H1 (cell line): Measurements from ENCODE around the gene VWA3B. TPM values are rescaled to one million over a fixed set of nuclear protein-coding genes. Genes with fewer than 3 reads are reported as not detected.

ENCODE experiments used
- CTCF ChIA-PET: fragments of 300-600 bp; sonication (Branson Sonifier 250); formaldehyde crosslinking; loops from one replicate; lab custom pipeline; 2021; ENCODE audit not compliant: partially characterized antibody; lab: Charles Lee
- POLR2A ChIA-PET: fragments of 300-600 bp; sonication (Branson Sonifier 250); formaldehyde crosslinking; loops from one replicate; lab custom pipeline; 2021; ENCODE audit warnings: inconsistent platforms; ENCODE audit not compliant: partially characterized antibody; lab: Charles Lee
- DNase-seq, 2 experiments: peaks; one replicate each; pipeline versions ENCODE4 v3.0.0 to v3.0.0-alpha.2; 2010 to 2022; ENCODE audit warnings: low spot score in 2 of 2, low read depth in 1 of 2, mixed read lengths in 1 of 2
- FAIRE-seq: peaks from 2 replicates; lab custom pipeline; 2011; peaks lifted over from hg19 to GRCh38; lab: Jason Lieb, UNC
- H2AFZ ChIP-seq: 2 replicates; pipeline ENCODE4 v1.8.1; 2012; ENCODE audit warnings: low read length, inconsistent platforms
- H2AK5ac ChIP-seq: 2 replicates; pipeline ENCODE4 v1.6.1; 2013; ENCODE audit warnings: low read depth, low read length
- H2BK120ac ChIP-seq: replicated peaks from 2 replicates; pipeline ENCODE3; 2013; ENCODE audit warnings: low read depth, low read length, inconsistent platforms
- H2BK12ac ChIP-seq: 2 replicates; pipeline ENCODE4 v1.6.1; 2013; ENCODE audit warnings: low read depth, low read length
- H2BK15ac ChIP-seq: 2 replicates; pipeline ENCODE4 v1.6.1; 2013; ENCODE audit warnings: low read length
- H2BK20ac ChIP-seq: 2 replicates; pipeline ENCODE4 v1.6.1; 2013; ENCODE audit warnings: low read length
- H2BK5ac ChIP-seq: 2 replicates; pipeline ENCODE4 v1.6.1; 2013; ENCODE audit warnings: low read depth, low read length
- H3K14ac ChIP-seq: 2 replicates; pipeline ENCODE4 v1.6.1; 2013; ENCODE audit warnings: inconsistent platforms; ENCODE audit not compliant: insufficient read length
- H3K18ac ChIP-seq: 2 replicates; pipeline ENCODE4 v1.6.1; 2013; ENCODE audit warnings: low read length; ENCODE audit errors: extremely low read depth
- H3K23ac ChIP-seq: 2 replicates; pipeline ENCODE4 v1.6.1; 2013; ENCODE audit warnings: inconsistent platforms; ENCODE audit not compliant: insufficient read length
- H3K23me2 ChIP-seq: 2 replicates; pipeline ENCODE4 v1.6.1; 2013; ENCODE audit warnings: low read depth, low read length
- H3K27ac ChIP-seq: 2 replicates; pipeline ENCODE4 v1.6.1; 2011; ENCODE audit warnings: low read depth, low read length, inconsistent platforms
- H3K27me3 ChIP-seq, 4 experiments: replicated peaks in 1 of 4; 1 replicate in 1 of 4; 2 replicates in 3 of 4; pipeline versions ENCODE4 v1.6.1 to v1.8.1; 2011 to 2013; ENCODE audit warnings: low read length in 3 of 4, mild to moderate bottlenecking in 3 of 4, inconsistent platforms in 2 of 4, mixed read lengths in 2 of 4, moderate library complexity in 1 of 4; ENCODE audit not compliant: control insufficient read depth in 3 of 4, insufficient read depth in 3 of 4; ENCODE audit errors: extremely low read depth in 1 of 4
- H3K36me3 ChIP-seq, 4 experiments: 2 replicates each; pipeline versions ENCODE4 v1.6.1 to v1.8.1; 2011 to 2013; ENCODE audit warnings: mild to moderate bottlenecking in 4 of 4, low read length in 3 of 4, moderate library complexity in 2 of 4, control low read depth in 1 of 4, inconsistent platforms in 1 of 4; ENCODE audit not compliant: insufficient read depth in 4 of 4, control insufficient read depth in 2 of 4
- H3K4ac ChIP-seq: replicated peaks from 2 replicates; pipeline ENCODE3; 2013; ENCODE audit warnings: low read length, low read depth, mixed read lengths, inconsistent platforms; ENCODE audit not compliant: insufficient read length
- H3K4me1 ChIP-seq, 4 experiments: replicated peaks in 1 of 4; 1 replicate in 1 of 4; 2 replicates in 3 of 4; pipeline versions ENCODE4 v1.6.1 to v1.8.1; 2011 to 2013; ENCODE audit warnings: low read length in 3 of 4, inconsistent platforms in 2 of 4, mixed read lengths in 1 of 4; ENCODE audit not compliant: insufficient read depth in 4 of 4, control insufficient read depth in 3 of 4
- H3K4me2 ChIP-seq, 2 experiments: 2 replicates each; pipeline versions ENCODE4 v1.6.1 to v1.8.1; 2011 to 2013; ENCODE audit warnings: low read depth in 2 of 2, low read length in 2 of 2, control low read depth in 1 of 2, inconsistent platforms in 1 of 2, mild to moderate bottlenecking in 1 of 2; ENCODE audit not compliant: insufficient read depth in 1 of 2
- H3K4me3 ChIP-seq, 4 experiments: fragments of 200-600, 300-600 bp in 1 of 4; sonication (generic), shearing (Covaris generic), sonication (Bioruptor Twin) in 1 of 4; 2 replicates each; pipeline versions ENCODE4 v1.5.1 to v1.8.1; 2011 to 2016; ENCODE audit warnings: low read length in 4 of 4, low read depth in 3 of 4, control low read depth in 2 of 4, inconsistent platforms in 2 of 4, mild to moderate bottlenecking in 2 of 4, mixed read lengths in 1 of 4, moderate library complexity in 1 of 4; ENCODE audit not compliant: insufficient read depth in 2 of 4; ENCODE audit errors: extremely low read depth in 1 of 4
- H3K56ac ChIP-seq: replicated peaks from 2 replicates; pipeline ENCODE3; 2013; ENCODE audit warnings: low read depth, mild to moderate bottlenecking, mixed read lengths, low read length, inconsistent platforms; ENCODE audit not compliant: insufficient read length
- H3K79me1 ChIP-seq: 2 replicates; pipeline ENCODE4 v1.6.1; 2013; ENCODE audit warnings: low read depth, low read length, control low read depth
- H3K79me2 ChIP-seq, 2 experiments: 2 replicates each; pipeline versions ENCODE4 v1.6.1 to v1.8.1; 2012 to 2013; ENCODE audit warnings: low read length in 2 of 2, mild to moderate bottlenecking in 2 of 2, inconsistent platforms in 1 of 2; ENCODE audit not compliant: insufficient read depth in 2 of 2, control insufficient read depth in 1 of 2
- H3K9ac ChIP-seq, 4 experiments: replicated peaks in 1 of 4; 1 replicate in 1 of 4; 2 replicates in 3 of 4; pipeline versions ENCODE4 v1.6.1 to v1.8.1; 2011 to 2013; ENCODE audit warnings: low read depth in 3 of 4, low read length in 3 of 4, control low read depth in 2 of 4, mild to moderate bottlenecking in 2 of 4, moderate library complexity in 2 of 4, inconsistent platforms in 1 of 4; ENCODE audit errors: extremely low read depth in 1 of 4
- H3K9me3 ChIP-seq, 2 experiments: 2 replicates each; pipeline versions ENCODE4 v1.6.1 to v1.8.1; 2012 to 2013; ENCODE audit warnings: mild to moderate bottlenecking in 2 of 2, moderate library complexity in 2 of 2, control low read depth in 1 of 2, inconsistent platforms in 1 of 2, low read depth in 1 of 2, low read length in 1 of 2, mixed read lengths in 1 of 2; ENCODE audit not compliant: insufficient read depth in 2 of 2
- H4K20me1 ChIP-seq, 2 experiments: replicated peaks in 1 of 2; 2 replicates each; pipeline versions ENCODE3 to v1.8.1; 2011 to 2013; ENCODE audit warnings: inconsistent platforms in 2 of 2, low read length in 2 of 2, mild to moderate bottlenecking in 1 of 2; ENCODE audit not compliant: insufficient read depth in 2 of 2, control insufficient read depth in 1 of 2
- H4K5ac ChIP-seq: 2 replicates; pipeline ENCODE4 v1.6.1; 2013; ENCODE audit warnings: low read length, low read depth, mixed read lengths, inconsistent platforms; ENCODE audit not compliant: insufficient read length
- H4K8ac ChIP-seq: 2 replicates; pipeline ENCODE4 v1.8.0; 2013; ENCODE audit warnings: mild to moderate bottlenecking, moderate library complexity, low read length, inconsistent platforms; ENCODE audit not compliant: insufficient read depth; ENCODE audit errors: extremely low read depth
- H4K91ac ChIP-seq: replicated peaks from 2 replicates; pipeline ENCODE3; 2013; ENCODE audit warnings: low read length, mixed read lengths, inconsistent platforms; ENCODE audit not compliant: insufficient read length
- BRCA1 ChIP-seq: IDR thresholded peaks from 2 replicates; pipeline ENCODE4 v1.6.1; 2012; ENCODE audit warnings: low read depth, low read length, improper control_type of control experiment
- CHD2 ChIP-seq: IDR thresholded peaks from 2 replicates; pipeline ENCODE4 v1.6.1; 2012; ENCODE audit warnings: low read length, improper control_type of control experiment
- EZH2 ChIP-seq: fragments of 200-600 bp; sonication (generic); IDR thresholded peaks from 2 replicates; pipeline ENCODE4 v1.7.1; 2012; ENCODE audit warnings: low read depth, mild to moderate bottlenecking, moderate library complexity, low read length, inconsistent platforms; ENCODE audit not compliant: severe bottlenecking
- HDAC2 ChIP-seq, 2 experiments: fragments of 300-600 bp in 1 of 2; sonication (generic) in 1 of 2; IDR thresholded peaks; 2 replicates each; pipeline ENCODE4 v1.6.1; 2011 to 2012; ENCODE audit warnings: low read depth in 2 of 2, low read length in 2 of 2, mild to moderate bottlenecking in 2 of 2, moderate library complexity in 2 of 2, borderline replicate concordance in 1 of 2, inconsistent platforms in 1 of 2
- HDAC6 ChIP-seq: IDR thresholded peaks from one replicate; pipeline ENCODE4 v1.7.1; 2012; ENCODE audit warnings: low read depth, mild to moderate bottlenecking, inconsistent platforms, low read length, moderate library complexity
- JUND ChIP-seq: IDR thresholded peaks from 2 replicates; pipeline ENCODE4 v1.6.1; 2011; ENCODE audit warnings: mild to moderate bottlenecking, improper control_type of control experiment, low read length
- KDM1A ChIP-seq: fragments of 200-600, 300-600 bp; sonication (generic); IDR thresholded peaks from 2 replicates; pipeline ENCODE4 v1.7.1; 2016; ENCODE audit warnings: mild to moderate bottlenecking, low read length, borderline replicate concordance
- KDM4A ChIP-seq: IDR thresholded peaks from one replicate; pipeline ENCODE4 v1.7.1; 2012; ENCODE audit warnings: low read depth, mild to moderate bottlenecking, moderate library complexity, low read length, inconsistent platforms; ENCODE audit not compliant: severe bottlenecking
- POLR2A ChIP-seq, 2 experiments: IDR thresholded peaks; 1 replicate in 1 of 2; 2 replicates in 1 of 2; pipeline ENCODE4 v1.6.1; 2011; ENCODE audit warnings: low read depth in 2 of 2, low read length in 2 of 2, mild to moderate bottlenecking in 2 of 2; ENCODE audit errors: control extremely low read depth in 1 of 2
- RFX5 ChIP-seq: IDR thresholded peaks from 2 replicates; pipeline ENCODE4 v1.6.1; 2011; ENCODE audit warnings: low read depth, low read length, improper control_type of control experiment, borderline replicate concordance
- SP4 ChIP-seq: IDR thresholded peaks from 2 replicates; pipeline ENCODE4 v1.6.1; 2012; ENCODE audit warnings: low read length, inconsistent platforms
- SUZ12 ChIP-seq: fragments of 200-600 bp; sonication (generic); IDR thresholded peaks from 2 replicates; pipeline ENCODE4 v1.6.1; 2012; ENCODE audit warnings: mild to moderate bottlenecking, inconsistent platforms, low read length, moderate library complexity, mixed read lengths
- TAF1 ChIP-seq: IDR thresholded peaks from 2 replicates; pipeline ENCODE4 v1.6.1; 2011; ENCODE audit warnings: mild to moderate bottlenecking, low read depth, low read length
- TAF7 ChIP-seq: optimal IDR thresholded peaks from 2 replicates; pipeline ENCODE3; 2011; ENCODE audit warnings: low read depth, mild to moderate bottlenecking, inconsistent platforms, low read length, moderate library complexity, borderline replicate concordance
- polyA plus RNA-seq, 7 experiments: library from polyadenylated mRNA; depleted of rRNA in 3 of 7; stranded (reverse) in 5 of 7; unstranded in 2 of 7; fragments of >200 nt in 5 of 7; fragments of 200-250 nt in 2 of 7; gene quantifications; 1 replicate in 5 of 7; 2 replicates in 1 of 7; 4 replicates in 1 of 7; pipeline versions ENCODE4 v1.2.1 to v1.2.3, GENCODE V29; 2011 to 2013; ENCODE audit warnings: missing spikeins in 2 of 7, mixed read lengths in 2 of 7
- total RNA-seq: library from RNA; stranded (reverse); fragmentation: NEBNext Ultra II Directional; extraction: Animal tissue kit (Norgen Biotek cat#: 25700); gene quantifications from 2 replicates; pipeline ENCODE4 v1.2.1, GENCODE V29; 2021
- TF ChIP-seq, protein P1 (sequence below): IDR thresholded peaks from 2 replicates; pipeline ENCODE4 v1.6.1; 2011; ENCODE audit warnings: low read depth, mild to moderate bottlenecking, low read length; ENCODE audit not compliant: insufficient read depth

VWA3B gene
- total and polyA plus RNA-seq, 2 of the 8 experiments (the other 6 are each of a cell fraction or from before 2014, with no cell fraction given) = not detected

- no peaks in the 10 kb centered on the region for H3K79me1 ChIP-seq
- no peak overlapping the region for H2AFZ ChIP-seq
- H3K27ac ChIP-seq = no peak overlapping the region
- no peak overlapping the region for H3K9ac ChIP-seq
- POLR2A ChIA-PET = interaction anchor here (0.6 kb wide), 1 partner anchor 285 kb away, joined by 4 read pairs; no protein-coding TSS in a partner anchor
- H3K79me2 ChIP-seq = no peaks in the 10 kb centered on the region
- H2BK20ac ChIP-seq = no peak overlapping the region
- H2BK12ac ChIP-seq = no peak overlapping the region
- H2AK5ac ChIP-seq = no peak overlapping the region
- H2BK15ac ChIP-seq = no peak overlapping the region
- no peak overlapping the region for H3K4ac ChIP-seq
- no peak overlapping the region for H4K5ac ChIP-seq
- DNase-seq (no peak), FAIRE-seq (no peak)
- no peak overlapping the region for H2BK120ac ChIP-seq
- no peak overlapping the region for H3K4me3 ChIP-seq
- H4K20me1 ChIP-seq = no peaks in the 10 kb centered on the region
- H3K36me3 ChIP-seq = no peaks in the 10 kb centered on the region
- no peak overlapping the region for H2BK5ac ChIP-seq
- no peak overlapping the region for H3K56ac ChIP-seq
- H3K23me2 ChIP-seq = no peaks in the 10 kb centered on the region
- H3K4me2 ChIP-seq = no peak overlapping the region
- peaks cover 0 to 2% (median 0%) of the 10 kb centered on the region in 4 experiments; a peak in 1 of 7 replicates for H3K27me3 ChIP-seq
- peaks cover 0 to 4% of the 10 kb centered on the region in 2 experiments; a peak in 1 of 4 replicates for H3K9me3 ChIP-seq
- no peak overlapping the region for H3K23ac ChIP-seq
- H4K8ac ChIP-seq = no peak overlapping the region
- peaks cover 0 to 2% (median under 1%) of the 10 kb centered on the region in 4 experiments; a peak in 1 of 7 replicates for H3K4me1 ChIP-seq
- H3K18ac ChIP-seq = no peak overlapping the region
- no peak overlapping the region for H4K91ac ChIP-seq
- CTCF ChIA-PET = no interaction called here
- no peak overlapping the region for H3K14ac ChIP-seq
- TF ChIP-seq JUND (no peak), CHD2 (no peak), HDAC2 (IDR thresholded peaks at IDR 0.05; ENCODE audit: borderline replicate concordance in 1 of 2, low read depth in 2 of 2, low read length in 2 of 2) (no peak), TAF1 (no peak), SUZ12 (no peak), KDM1A (no peak), HDAC6 (no peak), BRCA1 (no peak), POLR2A (IDR thresholded peaks at IDR 0.05; ENCODE audit: control extremely low read depth in 1 of 2, low read depth in 2 of 2, low read length in 2 of 2) (no peak), SP4 (no peak), EZH2 (no peak), KDM4A (no peak), RFX5 (no peak), TAF7 (no peak)
- TF ChIP-seq, protein P1, sequence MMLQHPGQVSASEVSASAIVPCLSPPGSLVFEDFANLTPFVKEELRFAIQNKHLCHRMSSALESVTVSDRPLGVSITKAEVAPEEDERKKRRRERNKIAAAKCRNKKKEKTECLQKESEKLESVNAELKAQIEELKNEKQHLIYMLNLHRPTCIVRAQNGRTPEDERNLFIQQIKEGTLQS = no peak
Measured at GRCh38 chr2:98137196-98137595, 50.2 kb downstream of the VWA3B start.
